ENCODE results near the gene KDM8. TPM values are rescaled to one million over a fixed set of nuclear protein-coding genes. Genes with fewer than 3 reads are reported as not detected.

The KDM8 gene
- total RNA-seq, 1 experiment from 2014 or later: 5.3 TPM

DNA sequence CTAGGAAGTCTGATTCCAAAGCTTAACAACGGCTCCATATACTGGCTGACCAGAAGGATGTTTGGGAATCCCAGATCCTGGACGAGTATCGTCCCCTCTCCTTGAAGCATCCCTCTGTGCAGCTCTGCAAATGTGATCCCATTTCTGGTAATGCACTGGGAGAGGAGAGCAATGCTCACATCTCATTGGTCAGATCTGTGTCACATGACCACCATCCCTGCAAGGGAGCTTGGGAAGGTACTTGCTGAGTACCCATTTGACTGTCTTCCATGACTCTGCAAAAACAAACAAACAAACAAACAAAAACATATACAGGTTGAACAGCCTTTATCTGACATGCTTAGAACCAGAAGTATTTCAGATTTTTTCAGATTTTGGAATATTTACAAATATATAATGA lies 41.9 kb upstream of the KDM8 start:
- TF ChIP-seq CTCF (IDR thresholded peaks at IDR 0.05 in 2 of 3, conservative IDR thresholded peaks at IDR 0.05 in 1 of 3; ENCODE audit: borderline replicate concordance in 1 of 3, insufficient read depth in 1 of 3, low read depth in 2 of 3, low read length in 2 of 3): no peak
- TF ChIP-seq JUND (IDR thresholded peaks at IDR 0.05): no peak
- TF ChIP-seq POLR2AphosphoS5 (IDR thresholded peaks at IDR 0.05; ENCODE audit: low read depth, low read length): no peak
- no peak for TF ChIP-seq ELF1 (IDR thresholded peaks at IDR 0.05; ENCODE audit: borderline replicate concordance, low read depth)
- TF ChIP-seq POLR2A (IDR thresholded peaks at IDR 0.05; ENCODE audit: borderline replicate concordance, extremely low read depth, insufficient read depth, insufficient read length): no peak
- TF ChIP-seq SRF (IDR thresholded peaks at IDR 0.05; ENCODE audit: low read depth): no peak
- H3K9me2 ChIP-seq (ENCODE audit: insufficient read depth): no peaks in the 10 kb centered on the region
- DNase-seq (ENCODE audit: low read depth, low spot score) (no peak), ATAC-seq (no peak)
- RAD21 ChIA-PET (ENCODE audit: low non-redundant PET in 1 of 2, low total read pairs in 2 of 2, uncharacterized antibody in 2 of 2, unreplicated experiment in 2 of 2): no interaction called here
- POLR2A ChIA-PET: no interaction called here
- H3K4me3 ChIP-seq (replicated peaks in 1 of 2; ENCODE audit: low read depth in 1 of 2, low read length in 2 of 2): no peak overlapping the region
- no peak overlapping the region for H3K4me2 ChIP-seq (ENCODE audit: low read length)
- CTCF ChIA-PET: no interaction called here
- H3K4me1 ChIP-seq (ENCODE audit: control insufficient read depth in 1 of 2, insufficient read depth in 2 of 2, low read length in 2 of 2): no peaks in the 10 kb centered on the region
- intact Hi-C loops (cut with micrococcal nuclease): no loop called here
- no peak overlapping the region for H3K27ac ChIP-seq (ENCODE audit: low read depth, low read length)
- no peaks in the 10 kb centered on the region for H3K9me3 ChIP-seq (ENCODE audit: control insufficient read depth in 1 of 2, insufficient read depth in 1 of 2, low read depth in 1 of 2, low read length in 2 of 2)
- H3K27me3 ChIP-seq (ENCODE audit: insufficient read depth, low read length): no peaks in the 10 kb centered on the region
- H3K9ac ChIP-seq (ENCODE audit: low read length): no peak overlapping the region
- H3K79me2 ChIP-seq (ENCODE audit: insufficient read depth, low read length): no peaks in the 10 kb centered on the region
- no peak overlapping the region for H2AFZ ChIP-seq (ENCODE audit: low read depth, low read length, poor library complexity, severe bottlenecking)
- no TSS peak for BruUV-seq (replicated peaks)
- no peaks in the 10 kb centered on the region for H3K36me3 ChIP-seq (ENCODE audit: control insufficient read depth in 1 of 2, insufficient read depth in 2 of 2, low read length in 2 of 2)
- H4K20me1 ChIP-seq (ENCODE audit: insufficient read depth): no peaks in the 10 kb centered on the region

DNA sequence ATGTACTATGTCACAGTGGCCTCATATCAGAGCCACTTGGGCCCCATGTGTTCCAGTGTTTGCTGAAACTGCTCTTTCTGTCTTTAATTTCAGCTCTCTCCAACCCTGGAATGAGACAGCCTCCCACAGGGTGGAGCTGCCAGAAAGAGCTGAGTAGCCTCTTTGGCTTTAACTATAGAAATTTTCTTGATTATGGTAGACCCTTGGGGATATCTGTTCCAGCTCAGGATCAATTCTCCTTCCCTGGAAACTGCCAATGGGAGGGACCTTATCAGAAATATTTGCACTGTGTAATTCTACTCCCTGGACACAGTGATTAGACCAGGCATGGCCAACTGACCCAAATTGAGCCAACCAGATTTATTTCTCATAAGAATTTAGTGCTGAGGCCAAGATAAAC lies 39.0 kb upstream of the KDM8 start:
- no peaks in the 10 kb centered on the region for H3K4me1 ChIP-seq (ENCODE audit: control insufficient read depth in 1 of 2, insufficient read depth in 2 of 2, low read length in 2 of 2)
- ChIA-PET CTCF (no interaction called here), POLR2A (no interaction called here), RAD21 (ENCODE audit: low non-redundant PET in 1 of 2, low total read pairs in 2 of 2, uncharacterized antibody in 2 of 2, unreplicated experiment in 2 of 2) (no interaction called here)
- no peaks in the 10 kb centered on the region for H3K9me3 ChIP-seq (ENCODE audit: control insufficient read depth in 1 of 2, insufficient read depth in 1 of 2, low read depth in 1 of 2, low read length in 2 of 2)
- H3K4me3 ChIP-seq (replicated peaks in 1 of 2; ENCODE audit: low read depth in 1 of 2, low read length in 2 of 2): no peak overlapping the region
- BruUV-seq (replicated peaks): no TSS peak
- no peaks in the 10 kb centered on the region for H4K20me1 ChIP-seq (ENCODE audit: insufficient read depth)
- no peak overlapping the region for H3K27ac ChIP-seq (ENCODE audit: low read depth, low read length)
- H3K9me2 ChIP-seq (ENCODE audit: insufficient read depth): no peaks in the 10 kb centered on the region
- no peaks in the 10 kb centered on the region for H3K36me3 ChIP-seq (ENCODE audit: control insufficient read depth in 1 of 2, insufficient read depth in 2 of 2, low read length in 2 of 2)
- no peak overlapping the region for H3K4me2 ChIP-seq (ENCODE audit: low read length)
- intact Hi-C loops (cut with micrococcal nuclease): no loop called here
- no peaks in the 10 kb centered on the region for H3K79me2 ChIP-seq (ENCODE audit: insufficient read depth, low read length)
- no peak overlapping the region for H3K9ac ChIP-seq (ENCODE audit: low read length)
- DNase-seq (ENCODE audit: low read depth, low spot score) (no peak), ATAC-seq (no peak)
- H2AFZ ChIP-seq (ENCODE audit: low read depth, low read length, poor library complexity, severe bottlenecking): no peak overlapping the region
- H3K27me3 ChIP-seq (ENCODE audit: insufficient read depth, low read length): no peaks in the 10 kb centered on the region
- TF ChIP-seq ZFX (IDR thresholded peaks at IDR 0.05) (no peak), EGR1 (IDR thresholded peaks at IDR 0.05; ENCODE audit: low read depth) (no peak), SIN3A (IDR thresholded peaks at IDR 0.05; ENCODE audit: low read depth) (no peak), RAD21 (IDR thresholded peaks at IDR 0.05; ENCODE audit: low read depth) (no peak), CEBPB (IDR thresholded peaks at IDR 0.05; ENCODE audit: low read depth) (no peak), EZH2phosphoT487 (IDR thresholded peaks at IDR 0.05; ENCODE audit: borderline replicate concordance) (no peak), JUND (IDR thresholded peaks at IDR 0.05) (no peak), TCF7L2 (IDR thresholded peaks at IDR 0.05; ENCODE audit: borderline replicate concordance, extremely low read depth, insufficient read depth, insufficient read length) (no peak), ATF3 (IDR thresholded peaks at IDR 0.05) (no peak), ELF1 (IDR thresholded peaks at IDR 0.05; ENCODE audit: borderline replicate concordance, low read depth) (no peak)
- TF ChIP-seq, protein P1, sequence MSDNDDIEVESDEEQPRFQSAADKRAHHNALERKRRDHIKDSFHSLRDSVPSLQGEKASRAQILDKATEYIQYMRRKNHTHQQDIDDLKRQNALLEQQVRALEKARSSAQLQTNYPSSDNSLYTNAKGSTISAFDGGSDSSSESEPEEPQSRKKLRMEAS (IDR thresholded peaks at IDR 0.05): no peak
- TF ChIP-seq, protein P2, sequence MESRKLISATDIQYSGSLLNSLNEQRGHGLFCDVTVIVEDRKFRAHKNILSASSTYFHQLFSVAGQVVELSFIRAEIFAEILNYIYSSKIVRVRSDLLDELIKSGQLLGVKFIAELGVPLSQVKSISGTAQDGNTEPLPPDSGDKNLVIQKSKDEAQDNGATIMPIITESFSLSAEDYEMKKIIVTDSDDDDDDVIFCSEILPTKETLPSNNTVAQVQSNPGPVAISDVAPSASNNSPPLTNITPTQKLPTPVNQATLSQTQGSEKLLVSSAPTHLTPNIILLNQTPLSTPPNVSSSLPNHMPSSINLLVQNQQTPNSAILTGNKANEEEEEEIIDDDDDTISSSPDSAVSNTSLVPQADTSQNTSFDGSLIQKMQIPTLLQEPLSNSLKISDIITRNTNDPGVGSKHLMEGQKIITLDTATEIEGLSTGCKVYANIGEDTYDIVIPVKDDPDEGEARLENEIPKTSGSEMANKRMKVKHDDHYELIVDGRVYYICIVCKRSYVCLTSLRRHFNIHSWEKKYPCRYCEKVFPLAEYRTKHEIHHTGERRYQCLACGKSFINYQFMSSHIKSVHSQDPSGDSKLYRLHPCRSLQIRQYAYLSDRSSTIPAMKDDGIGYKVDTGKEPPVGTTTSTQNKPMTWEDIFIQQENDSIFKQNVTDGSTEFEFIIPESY (IDR thresholded peaks at IDR 0.05; ENCODE audit: extremely low read depth, insufficient replicate concordance, low read length): no peak

Data from HCT116 (cell line).